GM18873 (cell line): ENCODE measurements around the gene CPSF4L.
"Not testable (repeated sequence)": the region's sequence is repeated elsewhere in the genome, so short reads cannot be mapped to it uniquely, and the experiment has no call there.

Experiments used
- ATAC-seq: cut with Tn5 transposase; IDR thresholded peaks from one replicate; pipeline ENCODE4 v1.9.1; 2021; ENCODE audit warnings: mild to moderate bottlenecking, moderate library complexity, moderate number of reproducible peaks; ENCODE audit not compliant: unreplicated experiment, low FRiP score

The CPSF4L gene

DNA sequence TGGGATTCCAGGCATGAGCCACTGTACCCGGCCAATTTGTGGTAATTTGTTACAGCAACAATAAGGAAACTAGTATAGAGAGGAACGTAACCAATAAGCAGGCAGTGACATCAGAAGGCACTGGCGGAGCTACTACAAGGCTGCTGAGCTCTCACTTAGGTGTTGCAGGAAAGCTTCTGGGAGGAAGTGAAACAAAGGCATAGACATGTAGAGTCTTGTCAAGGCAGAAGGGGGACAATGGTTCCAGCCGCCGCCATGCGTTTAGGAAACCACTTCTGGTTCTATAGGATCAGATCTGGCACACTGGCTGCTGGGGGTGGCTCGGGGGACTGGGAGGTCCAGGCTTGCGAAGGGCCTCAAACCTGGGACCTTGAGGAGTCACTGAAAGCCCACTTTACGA lies 9.4 kb upstream of the CPSF4L start:
- ATAC-seq: peak; percentile 96

GRCh38 chr17:73269791-73270190 lies 8.1 kb upstream of the CPSF4L start:
- ATAC-seq: no peak

- no peak for ATAC-seq
These were observed 7.6 kb upstream of the CPSF4L start for GRCh38 chr17:73269329-73269615.

DNA sequence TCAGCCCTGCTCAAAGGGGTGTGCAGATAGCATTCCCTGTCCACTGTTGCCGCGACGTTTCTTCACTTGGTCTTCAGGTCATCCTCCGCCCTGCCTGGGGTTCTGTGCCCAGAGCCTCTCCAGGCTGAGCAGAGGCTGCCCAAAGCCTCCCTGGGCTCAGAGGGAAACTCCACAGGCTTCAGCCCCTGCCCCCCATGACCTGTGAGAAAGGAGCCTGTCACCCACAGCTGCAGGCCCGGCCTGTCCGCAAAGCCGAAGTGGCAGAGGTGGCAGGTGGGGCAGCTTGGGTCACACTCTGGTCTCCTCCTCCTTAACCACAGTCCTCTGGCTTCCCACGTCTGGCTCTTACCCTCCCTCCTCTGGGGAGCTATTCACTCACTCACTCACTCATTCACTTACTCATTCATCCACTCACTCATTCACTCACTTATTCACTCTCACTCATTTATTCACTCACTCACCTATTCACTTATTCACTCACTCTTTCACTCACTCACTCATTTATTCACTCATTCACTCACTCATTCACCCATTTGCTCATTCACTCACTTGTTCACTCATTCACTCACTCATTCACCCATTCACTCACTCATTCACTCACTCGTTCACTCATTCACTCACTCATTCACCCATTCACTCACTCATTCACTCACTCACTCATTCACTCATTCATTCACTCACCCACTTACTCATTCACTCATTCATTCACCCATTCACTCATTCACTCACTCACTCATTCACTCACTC lies 7.1 kb upstream of the CPSF4L start:
- no peak for ATAC-seq

GRCh38 chr17:73267648-73268537 lies 6.2 kb upstream of the CPSF4L start:
- no peak for ATAC-seq

DNA sequence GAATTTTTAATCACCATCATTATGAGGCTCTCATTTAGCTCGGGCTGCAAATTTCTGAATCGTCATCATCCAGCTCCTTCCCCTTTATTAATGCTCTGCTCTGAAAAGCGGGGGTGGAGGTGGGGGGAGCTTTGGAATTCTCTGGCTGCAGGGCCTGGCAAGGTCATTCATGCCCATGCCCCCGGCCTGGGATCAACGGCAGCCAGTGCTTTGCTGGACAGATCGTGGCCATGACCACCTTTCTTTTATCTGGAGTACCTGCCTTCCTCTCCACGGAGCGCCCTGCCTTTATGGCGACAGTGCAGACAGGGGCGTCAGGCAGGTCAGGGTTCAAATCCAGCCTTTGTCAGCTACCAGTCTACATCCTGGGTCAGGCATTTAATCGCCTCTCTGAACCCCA lies 5.1 kb upstream of the CPSF4L start:
- ATAC-seq: no peak

DNA sequence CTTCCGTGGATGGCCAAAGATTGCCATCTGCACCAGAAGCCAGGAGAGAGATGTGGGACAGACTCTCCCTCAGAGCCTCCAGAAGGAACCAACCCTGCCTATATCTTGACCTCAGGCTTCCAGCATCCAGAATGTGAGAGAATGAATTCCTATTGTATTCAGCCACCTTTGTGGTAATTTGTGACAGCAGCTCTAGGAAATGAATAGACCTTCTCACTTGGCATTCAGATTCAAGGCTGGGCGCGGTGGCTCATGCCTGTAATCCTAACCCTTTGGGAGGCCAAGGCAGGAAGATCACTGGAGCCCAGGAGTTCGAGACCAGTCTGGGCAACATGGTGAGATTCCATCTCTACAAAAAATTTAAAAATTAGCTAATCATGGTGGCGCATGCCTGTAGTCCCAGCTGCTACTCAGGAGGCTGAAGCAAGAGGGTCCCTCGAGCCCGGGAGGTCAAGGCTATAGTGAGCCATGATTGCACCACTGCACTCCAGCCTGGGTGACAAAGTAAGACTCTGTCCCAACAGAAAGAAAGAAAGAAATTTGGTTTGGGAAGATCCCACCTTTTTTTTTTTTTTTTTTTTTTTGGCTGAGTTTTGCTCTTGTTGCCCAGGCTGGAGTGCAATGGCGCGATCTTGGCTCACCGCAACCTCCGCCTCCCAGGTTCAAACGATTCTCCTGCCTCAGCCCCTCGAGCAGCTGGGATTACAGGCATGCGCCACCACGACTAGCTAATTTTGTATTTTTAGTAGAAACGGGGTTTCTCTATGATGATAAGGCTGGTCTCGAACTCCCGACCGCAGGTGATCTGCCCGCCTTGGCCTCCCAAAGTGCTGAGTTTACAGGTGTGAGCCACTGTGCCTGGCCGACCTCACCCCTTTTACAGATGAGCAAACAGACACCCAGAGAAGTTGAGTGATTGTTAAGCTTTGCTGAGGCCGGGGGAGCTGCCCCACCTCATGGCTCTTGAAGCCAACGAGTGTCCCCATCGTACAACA lies 4.3 kb upstream of the CPSF4L start:
- ATAC-seq: no peak

GRCh38 chr17:73264448-73264847 lies 2.8 kb upstream of the CPSF4L start:
- ATAC-seq: not testable (repeated sequence)

DNA sequence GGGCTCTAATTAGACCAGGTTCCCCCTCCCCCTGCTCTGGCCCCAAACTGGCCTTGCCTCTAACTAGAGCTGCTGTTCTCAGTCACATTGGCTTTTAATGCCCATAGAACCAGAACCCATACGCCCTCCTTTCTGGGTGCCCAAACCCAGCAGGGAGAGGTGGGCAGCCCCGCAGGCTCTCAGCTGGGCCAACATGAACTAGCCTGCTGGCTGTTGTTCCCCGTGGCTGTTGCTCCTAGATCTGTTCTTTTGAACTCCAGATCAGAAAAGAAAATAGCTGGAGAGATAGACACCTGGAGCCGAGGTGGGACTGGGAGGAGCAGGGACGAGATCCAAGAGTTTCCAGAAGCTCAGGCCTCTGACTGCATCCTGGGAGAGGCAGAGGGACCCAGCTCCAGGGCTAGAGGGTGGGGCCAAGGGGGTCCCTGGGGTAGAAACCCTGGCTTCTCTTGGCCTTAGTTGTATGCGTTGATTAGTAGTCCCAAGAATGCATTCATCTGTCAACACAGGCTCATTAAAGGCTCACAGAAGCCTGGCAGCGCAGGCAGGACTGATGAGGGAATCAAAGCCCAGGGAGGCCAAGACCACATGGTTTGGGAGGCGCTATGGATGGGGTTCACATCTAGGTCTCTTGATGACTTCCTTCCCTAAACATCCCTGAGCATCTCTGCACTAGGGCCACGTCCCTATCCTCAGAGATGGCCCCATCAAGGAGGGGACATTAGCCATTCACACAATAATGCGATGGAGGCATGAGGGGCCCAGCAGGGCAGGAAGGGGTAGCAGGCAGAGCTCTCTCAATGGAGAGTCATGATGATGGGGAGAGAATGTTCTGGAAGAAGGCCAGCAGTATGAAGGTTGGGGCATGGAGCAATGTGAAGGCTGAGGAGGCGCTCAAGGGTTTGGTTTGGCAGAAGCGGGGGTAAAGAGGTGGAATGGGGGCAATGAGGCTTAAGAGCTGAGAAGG lies 1.3 kb upstream of the CPSF4L start:
- ATAC-seq: no peak

GRCh38 chr17:73261952-73262675 lies 434 bp upstream of the CPSF4L start:
- no peak for ATAC-seq

GRCh38 chr17:73257516-73257915 lies 4.2 kb downstream of the CPSF4L start:
- no peak for ATAC-seq

DNA sequence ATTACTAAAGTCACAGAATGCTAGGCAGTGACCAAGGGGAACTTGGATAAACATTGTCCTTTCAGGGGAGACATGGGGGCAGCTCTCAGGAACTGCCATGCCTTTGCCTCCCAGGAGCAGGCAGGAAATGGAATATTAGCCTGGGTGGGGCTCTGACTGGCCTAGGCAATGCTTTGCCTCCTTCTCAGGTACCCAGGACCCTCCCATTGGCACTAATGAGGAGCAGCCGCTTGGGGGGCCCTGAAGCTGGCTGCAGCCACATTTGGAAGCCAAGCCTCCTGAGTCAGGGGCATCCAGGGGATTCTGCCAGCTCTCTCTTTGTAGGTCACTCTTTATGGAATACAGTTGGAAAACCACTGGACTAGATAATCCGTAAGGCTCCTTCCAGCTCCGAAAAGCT lies 5.5 kb downstream of the CPSF4L start:
- ATAC-seq: no peak

DNA sequence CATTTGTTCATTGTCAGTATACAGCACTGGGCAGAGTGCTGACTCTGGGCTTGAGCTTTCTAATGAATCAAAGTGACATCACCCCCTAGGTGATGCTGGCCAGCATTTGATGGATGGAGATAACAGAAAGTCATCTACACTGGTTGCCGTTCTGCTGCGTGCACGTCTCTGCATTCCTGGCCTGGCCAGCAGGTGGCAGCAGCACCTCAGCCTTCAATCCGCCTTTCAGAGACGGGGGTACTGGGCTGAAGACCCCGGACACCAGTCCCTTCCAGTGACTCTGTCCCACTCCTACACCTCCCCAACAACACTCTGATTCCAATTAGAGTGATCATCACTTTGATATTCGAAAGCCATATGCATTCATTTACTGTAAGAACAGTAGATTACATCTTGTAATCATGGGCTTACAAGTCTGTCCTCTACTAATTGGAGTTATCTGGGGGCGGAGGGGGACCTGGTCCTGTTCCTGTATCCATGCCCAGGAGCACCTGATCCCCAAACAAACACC lies 6.0 kb downstream of the CPSF4L start:
- ATAC-seq: no peak

- no peak for ATAC-seq
These were observed 9.8 kb downstream of the CPSF4L start for GRCh38 chr17:73251871-73252270.

- ATAC-seq: no peak
These were observed 10.6 kb downstream of the CPSF4L start for GRCh38 chr17:73250851-73251640.

- ATAC-seq: no peak
These were observed 12.0 kb downstream of the CPSF4L start for GRCh38 chr17:73249700-73250099.

GRCh38 chr17:73248532-73248931 lies 13.1 kb downstream of the CPSF4L start:
- no peak for ATAC-seq

- ATAC-seq: no peak
These were observed 14.0 kb downstream of the CPSF4L start for GRCh38 chr17:73247726-73248125.
